HG03520 (cell line): ENCODE data around the gene RBM34.

Source experiments
- ATAC-seq: cut with Tn5 transposase; IDR thresholded peaks from one replicate; pipeline ENCODE4 v1.9.1; 2021; ENCODE audit warnings: mild to moderate bottlenecking, moderate library complexity; ENCODE audit not compliant: unreplicated experiment

RBM34 gene

DNA sequence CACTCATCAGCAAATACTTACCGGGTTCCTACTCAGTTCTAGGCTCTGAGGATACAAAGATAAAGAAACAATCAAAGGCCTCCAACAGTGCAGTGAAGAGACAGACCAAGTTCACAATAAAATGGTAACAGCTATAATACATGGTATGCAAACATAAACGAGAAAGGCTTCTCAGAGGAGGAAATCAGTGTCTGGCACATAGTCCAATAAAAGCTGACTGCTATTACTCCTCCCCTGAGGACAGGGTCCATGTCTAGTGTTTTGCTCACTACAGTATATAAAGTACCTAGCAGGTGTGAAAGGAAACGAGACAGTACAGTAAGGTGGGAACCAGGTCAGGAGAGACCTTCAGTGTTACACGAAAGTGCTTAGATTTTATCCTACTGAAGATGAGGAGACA, 4.3 kb downstream of the RBM34 start:
- ATAC-seq: no peak

- ATAC-seq: no peak
Measured at GRCh38 chr1:235156265-235156664, 4.8 kb downstream of the RBM34 start.

DNA sequence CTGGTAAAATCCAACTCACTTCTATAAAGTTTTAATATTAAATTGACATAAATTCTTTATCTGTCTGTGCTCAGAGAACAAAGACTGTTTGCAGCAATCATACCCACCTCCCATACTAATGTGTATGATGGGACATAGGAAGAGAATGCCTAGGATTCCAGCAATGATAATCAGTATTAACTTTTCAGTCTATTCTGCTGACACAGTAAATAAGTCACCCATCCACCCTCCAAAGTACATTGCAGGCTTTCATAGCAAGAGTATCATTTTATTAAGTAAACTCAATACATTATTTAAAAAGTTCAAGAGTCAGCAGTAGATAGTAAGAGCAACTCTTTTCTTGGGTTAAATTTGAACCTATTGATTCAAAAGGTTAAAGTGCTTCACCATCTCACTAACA, 8.8 kb downstream of the RBM34 start:
- ATAC-seq: no peak

- no peak for ATAC-seq
Measured at GRCh38 chr1:235151033-235151432, 10.0 kb downstream of the RBM34 start.

DNA sequence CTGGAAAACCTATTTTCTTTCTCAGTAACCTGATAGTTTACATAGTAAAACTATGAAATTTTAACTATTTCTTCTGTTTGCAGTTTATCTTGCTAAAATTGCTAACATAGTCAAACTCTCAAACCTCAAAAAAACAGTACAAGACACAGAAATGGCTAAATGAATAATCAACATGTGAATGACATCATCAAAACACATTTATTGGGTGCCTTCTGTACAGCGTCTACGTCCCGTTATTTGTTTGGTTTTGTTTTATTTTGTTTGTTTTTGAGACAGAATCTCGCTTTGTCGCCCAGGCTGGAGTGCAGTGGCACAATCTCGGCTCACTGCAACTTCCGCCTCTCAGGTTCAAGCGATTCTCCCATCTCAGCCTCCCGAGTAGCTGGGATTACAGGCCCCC, 11.2 kb downstream of the RBM34 start:
- no peak for ATAC-seq

DNA sequence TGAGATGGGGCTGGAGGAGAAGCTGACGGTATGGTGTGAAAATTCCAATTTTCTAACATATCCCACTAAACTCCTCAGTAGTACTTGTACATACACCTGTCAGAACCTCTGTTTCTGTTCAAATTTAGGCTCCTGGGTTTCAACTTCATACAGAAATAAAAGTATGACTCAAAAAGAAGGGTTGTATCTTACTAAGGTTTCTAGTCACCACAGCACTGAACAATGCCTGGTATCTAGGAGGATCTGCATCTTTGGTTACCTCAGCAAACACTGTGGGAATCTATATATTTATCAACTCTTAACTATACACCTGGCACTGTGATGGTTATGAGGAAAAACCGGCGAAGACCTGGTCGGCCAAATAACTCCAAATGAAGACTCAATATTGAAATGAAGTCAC, 13.8 kb downstream of the RBM34 start:
- ATAC-seq: peak; percentile 60

DNA sequence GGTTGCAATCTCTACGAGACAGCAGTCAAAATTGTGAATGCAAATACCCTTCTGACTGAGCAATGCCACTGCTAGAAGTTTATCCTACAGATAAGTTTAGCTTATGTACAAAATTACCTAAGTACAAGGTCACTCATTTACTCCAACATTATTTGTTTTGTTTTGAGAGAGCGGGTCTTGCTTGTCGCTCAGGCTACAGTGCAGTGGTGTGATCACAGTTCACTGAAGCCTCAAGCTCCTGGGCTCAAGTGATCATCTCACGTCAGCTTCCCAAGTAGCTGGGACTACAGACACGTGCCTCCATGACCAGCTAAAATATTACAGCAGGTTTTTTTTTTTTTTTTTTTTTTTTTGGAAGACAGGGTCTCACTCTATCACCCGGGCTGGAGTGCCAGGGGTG, 15.4 kb downstream of the RBM34 start:
- no peak for ATAC-seq

- ATAC-seq: no peak
Measured at GRCh38 chr1:235142991-235143390, 18.1 kb downstream of the RBM34 start.

DNA sequence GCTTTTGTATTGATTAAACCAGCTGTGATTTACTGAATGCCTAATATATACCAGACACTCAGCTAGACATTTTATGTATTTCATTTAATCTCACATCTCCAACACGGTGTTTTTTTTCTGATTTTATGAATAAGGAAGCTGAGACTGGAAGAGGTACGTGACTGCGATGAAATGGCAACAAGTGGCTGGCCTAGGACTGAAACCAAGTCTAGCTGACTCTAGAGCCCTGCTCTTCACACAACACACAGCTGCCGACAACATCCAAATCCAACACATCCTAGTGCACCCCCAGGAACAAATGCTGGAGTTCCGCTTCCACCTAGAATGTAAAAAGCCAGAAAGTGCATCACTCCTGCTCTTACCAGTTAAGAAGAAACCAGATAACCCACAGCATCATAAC, 21.7 kb downstream of the RBM34 start:
- ATAC-seq: no peak

GRCh38 chr1:235138821-235139220, 22.2 kb downstream of the RBM34 start:
- no peak for ATAC-seq

DNA sequence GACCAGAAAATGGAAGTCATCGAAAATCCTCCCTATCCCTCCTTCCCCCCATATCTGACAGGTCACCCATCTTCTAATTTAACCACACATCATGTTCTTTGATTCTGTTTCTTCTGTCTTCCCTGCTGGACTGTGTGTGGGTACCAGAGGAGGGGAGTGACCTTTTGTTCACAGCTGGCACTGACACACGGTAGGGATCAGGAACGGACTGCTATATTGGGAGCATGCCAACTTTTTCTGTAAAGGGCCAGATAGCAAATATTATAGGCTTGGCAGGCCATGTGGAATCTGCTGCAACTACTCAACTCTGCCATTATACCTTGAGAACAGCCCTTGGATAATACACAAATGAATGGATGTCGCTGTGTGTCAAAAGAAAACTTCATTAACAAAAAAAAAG, 24.9 kb downstream of the RBM34 start:
- no peak for ATAC-seq

DNA sequence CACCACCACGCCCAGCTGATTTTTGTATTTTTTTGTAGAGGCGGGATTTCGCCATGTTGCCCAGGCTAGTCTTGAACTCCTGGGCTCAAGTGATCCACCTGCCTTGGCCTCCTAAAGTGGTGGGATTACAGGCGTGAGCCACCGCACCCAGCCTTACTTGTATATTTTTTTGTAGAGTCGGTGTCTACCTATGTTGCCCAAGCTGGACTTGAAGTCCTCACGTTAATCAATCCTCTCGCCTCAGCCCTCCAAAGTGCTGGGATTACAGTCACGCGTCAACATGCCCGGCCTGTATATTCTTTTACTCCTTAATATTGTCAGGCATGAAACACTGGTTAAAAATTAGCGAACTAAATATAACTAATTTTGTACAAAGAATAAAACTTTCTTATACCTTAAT, 26.9 kb downstream of the RBM34 start:
- ATAC-seq: no peak

DNA sequence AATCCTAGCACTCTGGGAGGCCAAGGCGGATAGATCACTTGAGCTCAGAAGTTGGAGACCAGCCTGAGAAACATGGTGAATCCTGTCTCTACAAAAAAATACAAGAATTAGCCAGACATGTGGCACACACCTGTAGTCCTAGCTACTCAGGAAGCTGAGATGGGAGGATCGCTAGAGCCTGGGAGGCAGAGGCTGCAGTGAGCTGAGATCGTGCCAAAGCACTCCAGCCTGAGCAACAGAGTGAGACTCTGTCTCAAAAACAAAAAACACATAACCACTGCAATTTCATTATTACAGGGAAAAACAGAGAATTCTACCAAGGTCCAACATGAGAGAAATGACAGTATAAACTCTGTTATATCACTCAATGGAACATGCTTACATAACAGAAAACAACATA, 28.0 kb downstream of the RBM34 start:
- no peak for ATAC-seq

DNA sequence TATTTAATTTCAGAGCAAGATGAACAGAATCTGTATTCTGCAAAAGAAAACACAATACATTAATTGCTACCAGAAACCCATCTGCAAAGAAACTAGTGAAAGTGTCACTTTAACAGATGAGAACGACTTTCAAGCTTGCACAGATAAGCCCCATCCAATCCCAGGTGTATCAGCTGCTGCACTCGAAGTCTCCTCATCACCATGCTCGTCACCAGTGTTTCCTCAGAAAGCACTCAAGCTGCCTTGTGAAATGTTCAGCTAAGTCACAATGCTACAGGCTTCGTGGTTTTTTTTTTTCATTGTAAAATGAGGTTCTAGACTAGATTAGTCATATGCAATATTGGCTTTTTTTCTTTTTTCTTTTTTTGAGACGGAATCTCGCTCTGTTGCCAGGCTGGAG, 29.1 kb downstream of the RBM34 start:
- ATAC-seq: no peak

DNA sequence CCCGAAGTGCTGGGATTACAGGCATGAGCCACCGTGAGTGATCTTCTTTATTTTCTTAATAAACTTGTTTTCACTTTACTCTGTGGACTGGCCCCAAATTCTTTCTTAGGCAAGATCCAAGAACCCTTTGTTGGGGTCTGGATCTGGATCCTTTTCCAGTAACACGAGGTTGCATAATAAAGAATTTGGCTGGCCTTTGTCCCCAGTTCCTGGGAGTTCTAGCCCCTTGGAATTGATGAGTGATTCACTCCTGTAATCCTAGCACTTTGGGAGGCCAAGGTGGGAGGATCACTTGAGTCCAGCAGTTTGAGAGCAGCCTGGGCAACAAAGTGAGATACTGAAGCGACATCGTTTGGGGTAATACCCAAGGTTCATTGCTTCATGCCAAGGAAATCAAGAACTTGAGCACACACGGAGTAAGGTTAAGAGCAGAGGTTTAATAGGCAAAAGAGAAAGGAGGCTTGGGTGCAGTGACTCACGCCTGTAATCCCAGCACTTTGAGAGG, 30.2 kb downstream of the RBM34 start:
- no peak for ATAC-seq

DNA sequence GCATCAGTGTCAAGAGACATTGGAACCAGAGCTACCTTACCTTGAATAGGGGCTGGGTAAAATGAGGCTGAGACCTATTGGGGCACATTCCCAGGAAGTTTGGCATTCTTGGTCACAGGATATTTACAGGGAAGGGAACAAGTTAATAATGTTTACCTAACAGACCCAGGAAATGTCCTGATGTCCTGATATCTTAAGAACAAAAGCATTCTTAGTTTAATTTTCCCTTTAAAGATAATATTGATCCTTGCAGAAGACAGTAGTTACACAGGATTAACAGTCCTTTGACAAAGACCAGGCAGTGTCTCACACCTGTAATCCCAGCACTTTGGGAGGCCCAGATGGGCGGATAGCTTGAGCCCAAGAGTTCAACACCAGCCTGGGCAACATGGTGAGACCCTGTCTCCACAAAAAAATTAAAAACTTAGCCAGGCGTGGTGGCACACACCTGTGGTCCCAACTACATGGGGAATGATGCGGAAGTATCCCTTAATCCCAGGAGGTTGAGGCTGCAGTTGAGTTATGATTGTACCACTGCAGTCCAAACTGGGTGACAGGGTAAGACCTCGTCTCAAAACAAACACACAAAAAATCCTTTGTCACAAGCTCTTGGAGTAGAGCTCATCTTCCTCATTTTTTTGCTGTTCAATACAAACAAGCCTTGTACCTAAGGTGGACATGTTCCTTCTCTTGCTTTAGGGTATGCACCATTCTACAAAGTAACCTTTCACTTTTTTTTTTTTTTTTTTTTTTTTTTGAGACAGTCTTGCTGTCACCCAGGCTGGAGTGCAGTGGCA, 31.1 kb downstream of the RBM34 start:
- ATAC-seq: no peak

- ATAC-seq: peak; percentile 95
Measured at GRCh38 chr1:235128456-235129328, 32.4 kb downstream of the RBM34 start, which contains the start of gene TOMM20. TOMM20 (minus strand) TSS chr1:235128837; CDS start chr1:235128715, 122 bp downstream.

DNA sequence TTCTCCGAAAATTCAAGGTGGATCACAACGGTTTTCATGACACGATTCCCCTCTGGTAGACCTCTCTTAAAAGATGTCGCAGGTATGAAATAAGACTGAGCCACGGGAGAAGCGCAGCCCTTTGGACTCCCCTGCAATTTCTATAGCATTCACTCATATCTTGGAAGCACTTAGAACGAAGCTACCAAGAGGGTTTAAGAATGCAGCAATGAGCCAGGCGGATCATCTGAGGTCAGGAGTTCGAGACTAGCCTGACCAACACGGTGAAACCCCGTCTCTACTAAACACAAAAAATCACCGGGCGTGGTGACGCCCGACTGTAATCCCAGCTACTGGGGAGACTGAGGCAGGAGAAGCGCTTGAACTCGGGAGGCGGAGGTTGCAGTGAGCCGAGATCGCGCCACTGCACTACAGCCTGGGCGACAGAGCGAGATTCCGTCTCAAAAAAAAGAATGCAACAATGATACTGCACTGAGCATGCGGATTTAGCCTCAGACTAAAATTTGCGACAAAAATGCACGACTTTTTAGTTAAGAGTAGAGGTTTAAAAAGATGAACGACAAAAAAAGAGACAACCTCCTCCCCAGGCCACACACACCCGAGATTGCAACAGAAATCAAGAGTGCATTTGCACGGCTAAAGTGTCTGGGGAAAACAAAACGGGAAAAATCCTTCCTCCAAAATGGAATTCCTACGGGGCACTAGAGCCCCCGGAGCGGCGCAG, 33.2 kb downstream of the RBM34 start:
- ATAC-seq: no peak

DNA sequence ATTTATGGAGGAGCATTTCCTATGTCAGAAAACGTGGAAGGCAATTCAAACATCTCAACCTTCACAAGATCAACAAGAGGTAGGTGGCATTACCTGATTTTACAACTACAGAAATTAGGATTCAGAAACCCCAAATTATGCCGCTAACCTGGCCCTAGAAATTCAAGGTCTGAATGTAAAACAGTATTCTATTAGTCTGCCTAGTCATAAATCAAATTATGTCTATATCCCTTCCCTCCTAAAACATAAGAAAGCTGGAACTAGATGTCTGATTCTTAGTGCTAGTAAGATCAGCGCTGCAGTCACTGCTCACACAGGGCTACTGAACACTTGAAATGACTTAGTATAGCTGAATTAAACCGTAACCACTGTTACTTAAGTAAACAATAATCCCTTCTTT, 33.8 kb downstream of the RBM34 start:
- ATAC-seq: no peak

DNA sequence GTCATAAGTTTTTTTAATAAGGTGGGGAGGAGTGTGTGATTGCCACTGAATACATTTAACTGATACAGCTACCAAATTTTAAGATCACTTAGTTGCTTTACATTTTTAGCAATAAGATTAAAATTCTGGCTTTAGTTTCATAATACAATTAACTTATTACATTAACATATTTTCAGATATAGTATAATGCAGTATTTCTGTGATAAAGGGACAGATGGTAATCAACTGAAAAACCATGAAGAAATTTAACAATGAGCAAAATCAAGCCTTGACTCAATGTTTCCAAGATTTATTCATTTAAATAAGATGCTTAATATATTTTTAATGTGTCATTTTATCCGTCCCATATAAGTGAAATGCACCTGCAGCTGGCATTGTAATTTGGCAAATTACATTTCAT, 36.4 kb downstream of the RBM34 start:
- ATAC-seq: no peak

GRCh38 chr1:235124111-235124510, 36.9 kb downstream of the RBM34 start:
- no peak for ATAC-seq
